Ureter (tissue), 1 donor: ENCODE measurements around the gene TSPAN10. TPM values are rescaled to one million over a fixed set of nuclear protein-coding genes. Genes with fewer than 3 reads are reported as not detected.

Experiments used
- DNase-seq: peaks from one replicate; pipeline ENCODE4 v3.0.0-alpha.2; 2020; ENCODE audit warnings: low spot score
- total RNA-seq: library from RNA; stranded (reverse); gene quantifications from one replicate; pipeline ENCODE4 v1.2.4, GENCODE V29; 2023
- donor health status: DM: yes; HTN: yes; CAD: no.

Gene TSPAN10
- total RNA-seq, 1 donor from 2014 or later, result 2.5 TPM

- DNase-seq, result no peak
These were observed 1.6 kb upstream of the TSPAN10 start for GRCh38 chr17:81635431-81635830.

DNA sequence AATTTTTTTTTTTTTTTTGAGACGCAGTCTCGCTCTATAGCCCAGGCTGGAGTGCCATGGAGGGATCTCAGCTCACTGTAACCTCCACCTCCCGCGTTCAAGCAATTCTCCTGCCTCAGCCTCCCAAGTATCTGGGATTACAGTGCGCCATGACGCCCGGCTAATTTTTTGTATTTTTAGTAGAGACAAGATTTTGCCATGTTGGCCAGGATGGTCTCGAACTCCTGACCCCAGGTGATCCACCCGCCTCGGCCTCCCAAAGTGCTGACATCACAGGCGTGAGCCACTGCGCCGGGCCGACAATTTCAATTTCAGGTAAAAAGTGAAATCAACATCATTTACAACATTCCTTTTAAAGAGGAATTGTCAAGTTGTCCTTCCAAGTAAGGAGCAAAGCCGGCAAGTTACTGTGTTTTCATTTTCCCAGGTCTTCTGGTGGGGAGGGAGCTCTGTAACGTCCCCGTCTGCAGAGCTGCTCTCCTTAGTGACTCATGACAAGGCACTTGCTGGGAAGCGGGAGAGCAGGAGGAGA lies 957 bp upstream of the TSPAN10 start:
- DNase-seq, result no peak

GRCh38 chr17:81638683-81639082 lies 1.7 kb downstream of the TSPAN10 start:
- no peak for DNase-seq

DNA sequence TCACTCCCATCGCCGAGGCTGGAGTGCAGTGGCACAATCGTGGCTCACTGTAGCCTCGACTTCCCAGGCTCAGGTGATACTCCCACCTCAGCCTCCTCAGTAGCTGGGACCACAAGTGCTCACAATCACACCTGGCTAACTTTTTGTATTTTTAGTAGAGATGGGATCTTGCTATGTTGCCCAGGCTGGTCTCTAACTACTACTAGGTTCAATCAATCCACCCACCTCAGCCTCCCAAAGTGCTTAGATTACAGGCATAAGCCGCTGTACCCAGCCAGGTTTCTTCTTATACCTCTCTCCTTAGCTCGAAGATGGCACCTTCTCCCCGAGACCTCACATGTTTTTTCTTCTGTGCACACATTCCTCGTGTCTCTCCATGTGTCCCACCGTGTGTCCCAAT lies 3.0 kb downstream of the TSPAN10 start:
- DNase-seq, result no peak

GRCh38 chr17:81641825-81642489 lies 5.0 kb downstream of the TSPAN10 start:
- DNase-seq, result no peak

GRCh38 chr17:81644496-81644895 lies 7.5 kb downstream of the TSPAN10 start:
- DNase-seq, result no peak

DNA sequence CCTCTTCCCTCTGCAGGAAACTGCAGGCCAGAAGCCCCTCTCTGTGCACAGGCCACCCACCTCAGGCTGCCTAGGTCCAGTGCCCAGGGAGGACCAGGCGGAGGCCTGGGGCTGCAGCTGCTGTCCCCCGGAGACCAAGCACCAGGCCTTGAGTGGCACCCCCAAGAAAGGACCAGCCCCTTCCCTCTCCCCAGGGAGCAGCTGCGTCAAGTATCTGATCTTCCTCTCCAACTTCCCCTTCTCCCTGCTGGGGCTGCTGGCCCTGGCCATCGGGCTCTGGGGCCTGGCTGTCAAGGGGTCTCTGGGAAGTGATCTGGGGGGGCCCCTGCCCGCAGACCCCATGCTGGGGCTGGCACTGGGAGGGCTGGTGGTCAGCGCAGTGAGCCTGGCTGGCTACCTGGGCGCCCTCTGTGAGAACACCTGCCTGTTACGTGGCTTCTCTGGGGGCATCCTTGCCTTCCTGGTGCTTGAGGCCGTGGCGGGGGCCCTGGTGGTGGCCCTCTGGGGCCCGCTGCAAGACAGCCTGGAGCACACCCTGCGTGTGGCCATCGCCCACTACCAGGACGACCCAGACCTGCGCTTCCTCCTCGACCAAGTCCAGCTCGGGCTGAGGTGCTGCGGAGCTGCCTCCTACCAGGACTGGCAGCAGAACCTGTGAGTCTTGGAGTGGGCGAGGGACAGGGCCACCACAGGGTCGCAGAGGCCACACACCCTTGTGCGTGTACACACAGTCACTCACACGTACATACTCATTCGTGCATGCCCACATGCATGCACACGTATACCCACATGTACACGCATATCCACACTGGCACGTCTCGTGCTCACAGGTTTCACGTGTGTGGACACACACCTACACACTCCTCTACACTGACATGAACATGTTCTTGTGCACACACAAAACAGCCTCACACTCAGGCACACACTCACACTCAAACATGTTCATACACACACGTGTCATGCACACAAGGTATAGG lies 8.3 kb downstream of the TSPAN10 start:
- no peak for DNase-seq

DNA sequence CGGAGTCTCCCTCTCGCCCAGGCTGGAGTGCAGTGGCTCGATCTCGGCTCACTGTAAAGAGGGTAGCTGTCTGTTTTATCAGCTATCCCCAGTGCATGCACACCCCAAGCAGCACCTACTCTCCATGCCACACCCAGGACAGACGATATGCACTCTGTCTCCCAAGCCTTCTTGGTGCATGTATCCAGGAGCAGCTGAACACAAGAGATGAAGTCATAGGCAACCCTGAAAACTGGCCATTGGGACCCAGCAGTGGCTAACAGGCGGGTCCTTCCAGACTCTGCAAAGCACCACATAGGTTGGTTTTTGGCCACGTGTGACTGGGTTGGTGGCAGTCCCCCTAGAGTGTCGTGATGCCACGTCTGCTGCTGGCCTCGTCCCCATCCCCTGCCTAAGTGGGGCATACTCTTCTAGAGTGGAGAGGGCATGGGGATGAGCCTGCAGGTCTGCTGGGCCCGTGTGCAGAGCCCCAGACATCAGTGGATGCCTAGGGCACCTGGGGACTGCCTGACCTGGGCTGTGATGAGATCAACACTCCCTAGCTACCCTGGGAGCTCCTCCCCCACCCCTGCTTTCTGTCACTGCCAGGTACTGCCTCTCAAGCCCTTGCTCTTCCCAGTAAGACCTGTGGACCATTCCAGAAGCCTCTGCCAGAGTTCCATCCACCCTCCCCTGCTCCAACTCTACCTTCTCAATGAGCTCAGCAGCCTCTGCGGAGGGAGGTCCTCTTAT lies 10.0 kb downstream of the TSPAN10 start:
- DNase-seq, result no peak

- no peak for DNase-seq
These were observed 10.6 kb downstream of the TSPAN10 start for GRCh38 chr17:81647640-81648012.

DNA sequence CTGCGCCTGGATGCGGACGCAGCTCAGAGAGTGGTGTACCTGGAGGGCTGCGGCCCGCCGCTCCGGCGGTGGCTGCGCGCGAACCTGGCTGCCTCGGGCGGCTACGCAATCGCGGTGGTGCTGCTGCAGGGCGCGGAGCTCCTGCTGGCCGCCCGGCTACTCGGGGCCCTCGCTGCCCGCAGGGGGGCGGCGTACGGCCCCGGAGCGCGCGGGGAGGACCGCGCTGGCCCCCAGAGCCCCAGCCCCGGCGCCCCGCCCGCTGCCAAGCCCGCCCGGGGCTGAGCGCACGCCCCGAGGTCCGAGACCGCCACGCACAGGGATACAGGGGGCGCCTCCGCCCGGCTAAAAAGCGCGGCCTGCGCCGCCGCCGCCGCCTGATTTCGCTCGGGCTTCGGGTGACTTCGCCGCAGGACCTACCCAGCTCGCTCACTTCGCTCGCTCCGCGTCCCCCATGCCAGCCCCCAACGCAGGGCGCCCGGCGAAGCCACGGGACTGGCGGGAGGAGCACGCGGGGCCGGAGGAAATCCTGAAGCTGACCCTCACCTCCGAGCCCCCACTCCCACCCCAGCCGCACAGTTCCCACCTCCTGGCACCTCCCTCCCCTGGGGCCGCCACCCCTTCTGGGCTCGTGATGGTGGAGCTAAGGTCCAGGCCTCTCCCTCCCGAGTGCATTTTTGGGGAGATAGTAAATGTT lies 11.2 kb downstream of the TSPAN10 start:
- DNase-seq, result no peak

GRCh38 chr17:81648707-81649085 lies 11.7 kb downstream of the TSPAN10 start:
- no peak for DNase-seq

GRCh38 chr17:81650951-81651350 lies 14.0 kb downstream of the TSPAN10 start:
- no peak for DNase-seq

DNA sequence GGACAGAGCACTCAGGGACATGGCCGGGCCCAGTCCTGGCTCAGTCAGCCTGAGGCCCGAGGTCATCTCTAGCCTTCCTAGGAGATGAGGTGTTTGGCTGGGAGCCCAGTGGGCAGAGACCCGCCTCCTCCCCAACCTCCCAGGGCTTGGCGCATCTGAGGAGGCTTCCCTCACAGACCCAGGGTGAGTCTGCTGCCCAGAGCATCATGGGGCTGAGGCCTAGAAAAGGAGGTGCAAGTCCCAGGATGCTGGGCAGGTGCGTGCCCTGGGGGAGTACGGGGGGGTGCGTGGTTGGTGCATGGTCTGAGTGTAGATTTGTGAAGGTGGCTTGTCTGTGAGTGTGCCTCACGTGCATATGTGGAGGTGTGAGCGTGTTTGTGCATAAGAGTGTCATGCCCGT lies 14.7 kb downstream of the TSPAN10 start:
- DNase-seq, result no peak

DNA sequence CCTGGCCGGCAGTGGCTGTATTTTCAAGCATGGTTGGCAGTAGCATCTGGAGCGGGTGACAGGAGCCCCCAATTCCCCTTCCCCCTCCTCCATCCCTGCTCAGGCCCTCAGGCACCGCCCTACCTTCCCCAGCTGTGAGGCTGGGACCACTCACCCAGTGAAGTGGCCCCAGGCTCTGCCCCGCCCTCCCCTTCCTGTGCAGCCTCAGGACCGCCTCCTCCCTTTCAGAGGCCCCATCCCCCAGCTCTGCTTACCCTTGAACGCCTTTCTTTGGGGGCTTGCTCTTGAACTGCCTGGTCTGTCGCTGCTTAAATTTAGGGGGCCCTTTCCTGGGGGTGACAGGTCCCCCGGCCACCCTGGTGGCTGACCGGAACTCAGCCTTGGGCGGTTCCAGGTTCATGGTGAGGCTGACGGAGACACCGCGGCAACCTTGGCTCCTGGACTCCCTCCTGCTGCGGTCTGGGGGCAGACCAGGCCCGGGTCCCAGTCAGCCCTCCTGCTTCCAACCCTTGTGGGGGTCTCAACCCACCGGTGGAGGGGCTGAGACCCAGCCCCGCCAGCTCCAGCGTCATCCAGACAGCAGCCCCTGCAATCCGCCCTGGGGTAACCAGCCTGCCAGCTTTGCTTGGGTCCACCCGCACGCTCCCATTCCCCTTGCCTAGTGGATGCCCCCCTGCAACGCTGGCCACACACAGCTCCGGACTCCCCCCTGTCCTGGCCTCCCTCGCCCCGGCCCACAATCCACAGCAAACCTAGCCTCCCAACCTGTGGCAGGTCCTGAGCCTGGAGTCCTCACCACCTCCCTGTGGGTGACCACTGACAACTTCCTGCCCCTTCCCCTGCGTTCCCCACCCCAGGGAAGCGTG lies 16.1 kb downstream of the TSPAN10 start:
- DNase-seq, result no peak

DNA sequence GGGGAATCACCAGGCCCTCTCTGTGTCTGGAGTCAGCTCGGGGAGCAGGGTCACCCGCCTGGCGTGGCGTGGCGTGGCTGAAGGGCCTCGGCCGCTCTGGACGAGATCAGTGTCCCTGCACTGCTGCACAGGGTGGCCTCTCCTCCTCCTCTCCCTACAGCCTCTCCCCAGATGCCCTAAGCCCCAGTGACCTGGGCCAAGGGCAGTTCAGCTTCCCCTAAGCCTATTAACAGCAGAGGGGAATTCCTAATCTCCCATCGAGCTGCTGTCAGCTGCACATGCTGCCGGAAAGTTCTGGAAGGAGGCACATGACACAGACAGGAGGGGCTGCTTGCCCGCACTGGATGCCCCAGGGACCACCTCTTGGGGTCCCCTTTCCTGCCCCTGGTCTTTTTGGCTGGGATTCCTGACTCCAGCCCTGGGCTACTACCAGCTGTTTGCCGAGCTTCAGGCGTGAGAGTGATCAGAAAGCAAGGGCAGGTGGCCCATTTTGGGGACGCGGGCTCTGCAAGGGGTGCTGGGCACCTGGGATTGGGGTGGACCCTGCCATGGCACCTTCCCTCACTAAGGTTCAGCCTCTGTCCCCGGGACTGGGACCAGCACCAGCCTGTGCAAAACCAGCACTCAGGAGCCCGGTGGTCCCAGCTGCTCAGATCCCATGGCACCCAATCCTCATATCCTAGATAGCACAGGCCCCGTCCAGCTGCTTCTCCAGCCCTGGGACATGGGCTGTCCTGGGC lies 18.6 kb downstream of the TSPAN10 start:
- DNase-seq, result no peak

GRCh38 chr17:81656118-81656743 lies 19.2 kb downstream of the TSPAN10 start, which contains the start of gene PDE6G:
Gene PDE6G (minus strand): TSS chr17:81656542. CDS start chr17:81653305, 3,237 bp downstream.
- no peak for DNase-seq

DNA sequence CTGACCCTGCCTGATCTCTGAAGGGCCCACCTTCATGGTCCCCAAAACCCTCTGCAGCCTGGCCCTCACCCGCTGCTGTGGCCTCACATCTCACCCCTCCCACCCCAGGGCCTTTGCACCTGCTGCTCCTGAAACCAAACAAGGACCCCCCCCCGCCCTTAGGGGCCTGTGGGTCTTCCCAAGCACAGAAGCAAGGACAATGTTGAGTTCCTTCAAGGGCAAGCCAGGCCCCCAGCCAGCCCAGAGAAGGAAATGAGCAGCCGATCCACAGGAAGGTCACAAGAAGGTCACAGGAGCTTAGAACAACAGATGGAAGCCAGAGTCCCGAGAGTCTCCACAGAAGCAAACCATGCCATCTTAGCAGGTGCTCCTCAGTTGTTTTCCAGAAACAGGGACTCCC lies 19.8 kb downstream of the TSPAN10 start:
- DNase-seq, result no peak

GRCh38 chr17:81659038-81659437 lies 22.0 kb downstream of the TSPAN10 start:
- no peak for DNase-seq

GRCh38 chr17:81660441-81660840 lies 23.4 kb downstream of the TSPAN10 start:
- DNase-seq, result no peak
